IPS-11a (cell line): ENCODE data around the gene RBPMS2.
"Not testable (repeated sequence)": the region's sequence is repeated elsewhere in the genome, so short reads cannot be mapped to it uniquely, and the experiment has no call there.

ENCODE experiments used
- H3K4me3 ChIP-seq: one replicate; pipeline ENCODE4 v1.5.1; 2013; ENCODE audit warnings: low read depth, low read length, control low read depth

RBPMS2 gene

DNA sequence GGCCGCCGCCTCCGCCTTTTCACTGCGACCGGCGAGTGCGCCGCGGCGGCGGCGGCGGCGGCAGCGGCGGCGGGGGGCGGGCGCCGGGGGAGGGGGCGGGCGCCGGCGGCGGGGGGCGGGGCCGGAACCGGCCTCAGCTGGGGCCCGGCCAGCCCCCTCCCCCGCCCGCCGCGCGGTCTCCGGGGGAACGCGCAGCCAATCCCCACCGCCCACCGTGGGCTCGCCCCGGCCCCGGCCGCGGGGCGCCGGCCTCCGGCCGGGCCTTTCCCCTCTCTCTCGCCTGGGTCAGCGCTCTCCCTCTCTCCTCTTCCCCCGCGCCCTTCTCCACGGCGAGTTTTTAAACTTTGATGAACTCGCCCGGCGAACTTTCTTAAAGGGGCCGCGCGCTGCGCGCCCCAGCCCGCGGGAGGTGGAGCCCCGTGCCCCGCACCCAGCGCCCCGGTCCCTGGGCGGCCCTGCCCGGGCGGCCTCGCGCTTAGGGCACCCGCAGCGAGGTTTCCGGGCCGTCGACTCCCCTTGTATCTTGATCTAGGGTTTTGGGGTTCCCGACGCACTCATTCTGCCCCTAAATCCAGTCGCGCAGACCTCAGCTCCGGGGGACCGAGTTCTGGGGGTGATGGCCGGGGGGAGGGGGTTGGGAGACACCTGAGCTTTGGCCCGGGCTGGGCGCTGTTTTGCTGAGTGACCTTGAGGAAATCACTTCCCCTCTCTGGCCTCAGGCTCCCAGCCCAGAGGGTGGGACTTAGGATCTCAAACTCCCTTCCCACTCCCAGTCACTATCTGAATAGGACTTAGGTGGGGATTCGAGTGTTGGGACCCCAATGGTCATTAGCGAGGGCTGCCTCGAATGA is at the start of gene RBPMS2:
Gene RBPMS2, minus strand, starts transcription at position 39 of the 851 bp plus-strand sequence. CDS start 270 bp downstream, outside the sequence.
- peak within 1 kb of the TSS; percentile 94 for H3K4me3 ChIP-seq

GRCh38 chr15:64824929-64825430 is 49.6 kb upstream of the RBPMS2 start:
- H3K4me3 ChIP-seq, result peak overlapping the region; percentile 98

DNA sequence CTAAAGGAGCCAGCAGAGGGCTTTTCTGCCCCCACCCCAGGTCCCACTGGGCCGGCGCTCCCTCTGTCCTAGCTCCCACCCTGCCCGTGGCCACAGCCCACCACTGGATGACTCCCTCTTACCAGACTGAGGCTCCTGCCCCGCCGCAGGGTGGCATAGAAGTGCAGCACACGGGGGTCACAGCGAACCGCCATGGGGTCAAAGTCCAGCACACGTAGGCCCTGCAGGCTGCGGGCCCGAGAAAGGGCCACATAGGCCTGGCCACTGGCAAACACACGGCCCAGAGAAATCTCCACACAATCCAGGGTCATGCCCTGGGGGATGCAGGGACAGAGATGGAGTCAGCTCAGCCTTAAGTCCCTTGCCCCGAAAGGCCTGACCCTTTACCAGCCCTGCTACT is 41.1 kb upstream of the RBPMS2 start:
- H3K4me3 ChIP-seq, result no peak overlapping the region

DNA sequence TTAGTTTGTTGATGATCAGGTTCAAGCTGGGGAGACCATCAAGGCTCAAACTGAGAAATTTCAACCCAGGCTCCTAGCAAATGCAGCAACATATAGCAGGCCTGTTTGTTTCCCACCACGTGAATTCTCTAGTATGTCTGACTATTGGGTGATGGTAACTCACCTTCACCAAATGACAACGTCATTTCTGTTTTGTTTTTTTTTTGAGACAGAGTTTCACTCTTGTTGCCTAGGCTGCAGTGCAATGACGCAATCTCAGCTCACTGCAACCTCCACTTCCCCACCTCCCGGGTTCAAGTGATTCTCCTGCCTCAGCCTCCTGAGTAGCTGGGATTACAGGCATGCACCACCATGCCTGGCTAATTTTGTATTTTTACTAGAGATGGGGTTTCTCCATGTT is 39.6 kb upstream of the RBPMS2 start:
- H3K4me3 ChIP-seq, result not testable (repeated sequence)

GRCh38 chr15:64814283-64814682 is 38.9 kb upstream of the RBPMS2 start:
- H3K4me3 ChIP-seq, result not testable (repeated sequence)

- no peak overlapping the region for H3K4me3 ChIP-seq
Observed at GRCh38 chr15:64813075-64813474, 37.7 kb upstream of the RBPMS2 start.

DNA sequence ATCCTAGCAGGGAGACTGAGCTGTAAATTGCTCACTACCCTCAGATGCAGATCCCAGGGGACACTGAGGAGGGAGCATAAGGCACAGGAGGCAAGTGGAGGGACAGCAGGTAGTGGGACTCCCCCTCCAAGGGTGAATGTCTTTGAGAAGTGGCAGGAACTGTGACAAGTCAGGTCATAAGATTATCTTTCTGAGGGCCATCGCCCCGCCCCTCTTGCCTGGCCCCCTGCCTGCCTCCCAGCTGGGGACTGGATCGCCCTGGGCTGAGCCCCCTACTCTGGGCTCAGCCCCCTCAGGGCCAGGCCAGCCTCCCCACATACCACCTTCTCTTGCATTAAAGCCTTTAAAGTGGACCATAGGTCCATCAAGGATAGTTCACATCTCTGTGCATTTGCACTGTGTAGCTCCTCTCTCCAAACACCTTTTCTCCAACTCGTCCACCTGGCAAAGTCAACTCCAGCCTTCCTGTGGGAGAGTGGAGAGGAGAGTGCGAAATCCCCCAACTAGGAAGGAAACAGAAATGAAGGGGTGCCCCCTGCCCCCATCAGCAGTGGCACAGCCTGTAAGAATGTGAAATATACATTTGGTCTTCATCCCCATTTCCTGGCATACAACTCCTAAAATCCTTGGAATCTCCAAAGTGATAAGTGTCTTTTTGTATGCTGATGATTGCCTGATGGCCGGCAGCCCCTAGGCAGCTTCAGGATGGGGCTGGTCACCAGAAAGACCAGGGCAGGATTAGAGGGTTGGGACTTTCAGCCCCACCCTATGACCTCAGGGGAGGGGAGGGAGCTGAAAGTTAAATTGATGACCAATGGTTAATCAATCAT is 35.3 kb upstream of the RBPMS2 start:
- H3K4me3 ChIP-seq, result peak overlapping the region; percentile 24

DNA sequence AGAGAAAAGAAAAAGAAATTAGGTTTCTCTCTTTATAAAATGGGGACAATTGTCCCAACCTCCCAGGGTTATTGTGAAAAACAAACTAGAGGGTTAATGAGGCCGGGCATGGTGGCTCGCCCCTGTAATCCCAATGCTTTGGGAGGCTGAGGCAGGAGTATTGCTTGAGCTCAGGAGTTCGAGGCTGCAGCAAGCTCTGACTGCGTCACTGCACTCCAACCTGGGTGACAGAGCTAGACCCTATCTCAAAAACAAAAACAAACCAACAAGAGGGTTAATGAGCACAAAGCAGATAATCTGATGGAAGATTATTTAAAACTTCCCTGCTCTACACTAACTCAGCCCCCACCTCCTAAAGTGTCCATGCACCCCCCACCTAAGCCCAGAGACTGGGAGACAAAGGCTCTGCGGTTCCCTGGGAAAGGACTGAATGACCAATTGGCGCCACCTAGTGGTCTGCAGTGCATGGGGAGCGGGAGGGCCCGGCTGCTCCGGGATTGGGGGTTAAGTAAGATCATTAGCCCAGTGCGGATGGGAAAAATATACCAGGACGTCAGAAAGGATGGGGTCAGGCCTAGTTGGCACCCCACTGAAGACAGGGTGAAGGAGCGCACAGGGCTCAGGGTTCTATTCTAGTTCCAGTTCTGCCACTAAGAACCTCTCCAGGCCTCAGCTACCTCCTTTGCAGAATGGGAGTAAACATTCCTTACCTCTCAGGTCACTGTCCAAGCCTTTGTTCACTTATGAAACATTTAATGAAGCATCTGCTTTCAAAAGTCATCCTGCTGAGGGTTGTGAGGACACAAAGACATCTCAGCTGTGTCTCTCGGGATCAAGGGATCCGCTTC is 34.5 kb upstream of the RBPMS2 start:
- peak overlapping the region; percentile 9 for H3K4me3 ChIP-seq

DNA sequence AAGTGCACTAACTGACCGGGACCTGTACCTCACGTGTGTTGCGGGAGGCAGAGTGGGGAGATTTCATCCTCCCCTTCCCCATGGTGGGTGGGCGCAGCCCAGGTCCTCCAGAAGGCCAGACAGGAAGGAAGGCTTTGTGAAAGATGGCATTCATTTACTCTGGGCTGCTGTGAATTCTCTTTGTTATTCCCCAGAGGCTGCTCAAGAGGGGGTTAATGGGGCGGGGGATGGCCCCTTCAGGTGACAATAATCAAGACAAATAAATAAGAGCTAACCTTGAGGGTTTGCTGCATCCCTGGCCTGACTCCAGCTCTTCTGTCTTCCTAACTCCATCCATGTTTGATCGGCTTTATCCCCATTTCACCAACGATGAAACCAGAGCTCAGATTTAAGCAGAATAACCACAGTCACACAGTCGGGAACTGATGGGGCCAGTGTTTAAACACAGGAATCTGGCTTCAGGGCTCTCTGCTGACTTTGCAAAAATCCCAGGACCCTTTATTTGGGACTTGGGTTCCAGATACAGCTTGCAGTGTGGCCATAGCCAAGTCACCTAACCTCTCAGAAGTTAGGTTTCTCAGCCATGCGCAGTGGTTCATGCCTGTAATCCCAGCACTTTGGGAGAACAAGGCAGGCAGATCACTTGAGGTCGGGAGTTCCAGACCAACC is 33.5 kb upstream of the RBPMS2 start:
- H3K4me3 ChIP-seq, result peak overlapping the region; percentile 0

DNA sequence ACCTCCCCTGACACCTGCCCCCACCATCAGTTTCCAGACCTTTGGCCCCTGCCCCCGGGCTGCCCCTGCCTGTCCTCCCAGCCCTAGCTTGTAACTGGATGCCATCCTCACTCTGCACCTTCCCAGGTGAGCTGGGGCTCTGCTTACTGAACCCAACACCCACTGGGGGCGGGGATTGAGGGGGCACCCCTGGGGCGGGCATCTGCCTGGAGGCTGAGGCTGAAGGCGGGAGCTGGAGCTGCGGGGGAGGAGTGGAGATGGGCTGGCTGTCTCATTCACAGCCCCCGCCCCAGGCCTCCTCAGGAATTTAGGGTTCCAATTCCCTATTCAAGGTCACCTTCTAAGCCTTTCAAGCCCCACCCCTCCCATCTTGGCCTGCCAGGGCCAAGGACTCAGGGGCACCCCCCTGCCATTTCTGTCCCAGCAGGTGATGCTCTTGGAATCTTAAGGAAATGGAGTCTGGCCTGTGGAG is 32.4 kb upstream of the RBPMS2 start:
- H3K4me3 ChIP-seq, result peak overlapping the region; percentile 24

- H3K4me3 ChIP-seq, result peak overlapping the region; percentile 1
Observed at GRCh38 chr15:64807051-64807749, 31.8 kb upstream of the RBPMS2 start.

DNA sequence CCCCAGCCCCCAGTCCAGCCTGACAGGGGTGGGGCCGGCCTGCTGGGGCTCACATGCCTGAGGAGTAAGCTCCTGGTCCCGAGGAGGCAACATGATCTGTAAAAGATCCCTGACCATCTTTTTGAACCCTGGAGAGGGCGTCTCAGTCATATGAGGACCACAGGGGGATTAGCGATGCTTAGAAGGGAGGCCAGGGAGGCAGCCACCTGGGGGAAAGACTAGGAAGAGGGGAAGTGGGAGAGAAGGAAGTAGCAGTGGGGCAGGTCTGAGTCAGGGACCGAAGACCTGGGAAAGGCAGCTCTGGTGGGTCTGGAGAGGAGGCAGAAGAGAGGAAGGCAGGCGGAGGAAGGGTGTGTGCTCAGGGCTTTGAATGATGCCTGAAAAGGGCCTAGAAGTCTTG is 31.1 kb upstream of the RBPMS2 start:
- H3K4me3 ChIP-seq, result no peak overlapping the region

- no peak overlapping the region for H3K4me3 ChIP-seq
Observed at GRCh38 chr15:64804619-64805018, 29.2 kb upstream of the RBPMS2 start.

- no peak overlapping the region for H3K4me3 ChIP-seq
Observed at GRCh38 chr15:64803526-64803925, 28.1 kb upstream of the RBPMS2 start.

- no peak overlapping the region for H3K4me3 ChIP-seq
Observed at GRCh38 chr15:64800476-64800875, 25.1 kb upstream of the RBPMS2 start.

GRCh38 chr15:64798905-64799304 is 23.5 kb upstream of the RBPMS2 start:
- H3K4me3 ChIP-seq, result not testable (repeated sequence)

DNA sequence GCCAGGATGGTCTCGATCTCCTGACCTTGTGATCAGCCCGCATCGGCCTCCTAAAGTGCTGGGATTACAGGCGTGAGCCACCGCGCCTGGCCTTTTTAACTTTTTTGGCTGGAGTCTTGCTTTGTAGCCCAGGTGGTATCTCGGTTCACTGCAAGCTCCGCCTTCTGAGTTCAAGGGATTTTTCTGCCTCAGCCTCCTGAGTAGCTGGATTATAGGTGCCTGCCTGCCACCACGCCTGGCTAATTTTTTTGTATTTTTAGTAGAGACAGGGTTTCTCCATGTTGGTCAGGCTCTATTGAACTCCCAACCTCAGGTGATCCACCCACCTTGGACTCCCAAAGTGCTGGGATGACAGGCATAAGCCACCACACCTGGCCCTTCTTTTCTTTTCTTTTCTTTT is 20.5 kb upstream of the RBPMS2 start:
- not testable (repeated sequence) for H3K4me3 ChIP-seq

DNA sequence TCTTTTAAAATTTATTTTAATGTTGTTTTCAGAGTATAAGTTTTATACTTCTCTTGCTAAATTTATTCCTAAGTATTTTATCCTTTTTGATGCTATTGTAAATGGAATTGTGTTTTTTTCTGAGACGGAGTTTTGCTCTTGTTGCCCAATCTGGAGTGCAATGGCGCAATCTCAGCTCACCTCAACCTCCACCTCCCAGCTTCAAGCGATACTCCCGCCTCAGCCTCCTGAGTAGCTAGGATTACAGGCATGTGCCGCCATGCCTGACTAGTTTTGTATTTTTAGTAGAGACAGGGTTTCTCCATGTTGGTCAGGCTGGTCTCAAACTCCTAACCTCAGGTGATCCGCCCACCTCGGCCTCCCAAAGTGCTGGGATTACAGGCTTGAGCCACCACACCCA is 19.9 kb upstream of the RBPMS2 start:
- H3K4me3 ChIP-seq, result not testable (repeated sequence)

DNA sequence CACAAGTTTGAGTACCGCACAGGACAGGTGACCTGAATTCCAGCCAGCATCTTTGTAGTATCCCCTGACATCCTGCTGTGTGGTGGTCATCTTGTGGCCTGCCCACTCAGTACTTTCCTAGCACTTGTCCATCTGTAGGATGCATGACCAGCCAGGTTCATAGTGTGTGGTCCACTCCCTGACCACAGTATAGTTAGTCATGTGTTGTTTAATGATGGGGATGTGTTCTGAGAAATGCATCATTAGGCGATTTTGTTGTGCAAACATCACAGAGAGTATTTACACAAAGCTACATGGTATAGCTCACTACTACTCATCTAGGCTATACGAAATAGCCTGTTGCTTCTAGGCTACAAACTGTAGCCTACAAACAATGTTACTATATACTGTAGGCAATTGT is 16.9 kb upstream of the RBPMS2 start:
- no peak overlapping the region for H3K4me3 ChIP-seq

- H3K4me3 ChIP-seq, result no peak overlapping the region
Observed at GRCh38 chr15:64791401-64791800, 16.0 kb upstream of the RBPMS2 start.
